HUES64 (cell line): Measurements from ENCODE around the gene XYLT1.

Experiments
- H3K27ac ChIP-seq: 2 replicates; pipeline ENCODE4 v1.7.0; 2013; ENCODE audit warnings: low read depth, low read length, inconsistent platforms
- H3K27me3 ChIP-seq: 2 replicates; pipeline ENCODE4 v1.6.1; 2013; ENCODE audit warnings: mild to moderate bottlenecking, low read length; ENCODE audit not compliant: insufficient read depth
- H3K36me3 ChIP-seq: 2 replicates; pipeline ENCODE4 v1.6.1; 2013; ENCODE audit warnings: mild to moderate bottlenecking, low read length; ENCODE audit not compliant: insufficient read depth
- H3K4me1 ChIP-seq: 2 replicates; pipeline ENCODE4 v1.6.1; 2013; ENCODE audit warnings: mild to moderate bottlenecking, low read length, moderate library complexity; ENCODE audit not compliant: insufficient read depth
- H3K4me3 ChIP-seq: 2 replicates; pipeline ENCODE4 v1.5.1; 2013; ENCODE audit warnings: mild to moderate bottlenecking, low read length, moderate library complexity
- H3K9ac ChIP-seq: 2 replicates; pipeline ENCODE4 v1.6.1; 2013; ENCODE audit warnings: mild to moderate bottlenecking, low read depth, low read length
- H3K9me3 ChIP-seq: 2 replicates; pipeline ENCODE4 v1.6.1; 2013; ENCODE audit warnings: low read depth, low read length; ENCODE audit not compliant: insufficient read depth
- WGBS: fragments of 150-250, 120-280 bp; methylation state at CpG from one replicate; pipeline ENCODE4 v1.1.7; 2013; ENCODE audit warnings: missing lambda C conversion rate; 5-methylcytosine and 5-hydroxymethylcytosine counted together

XYLT1 gene

GRCh38 chr16:17273142-17273561 lies 197.6 kb downstream of the XYLT1 start:
- H3K27me3 ChIP-seq: no peaks in the 10 kb centered on the region
- no peak overlapping the region for H3K9ac ChIP-seq
- H3K36me3 ChIP-seq: no peaks in the 10 kb centered on the region
- H3K4me3 ChIP-seq: no peak overlapping the region
- no peaks in the 10 kb centered on the region for H3K9me3 ChIP-seq
- no peak overlapping the region for H3K27ac ChIP-seq
- 82% methylated on average over 4 of the region's 4 CpGs for WGBS
- H3K4me1 ChIP-seq: 0 out of 2 replicates have a peak, but pooled peaks cover 4% of the 10 kb centered on the region

- WGBS: 93% methylated on average over 10 of the region's 10 CpGs
- Histone ChIP-seq H3K9me3 (no peaks in the 10 kb centered on the region), H3K27me3 (no peaks in the 10 kb centered on the region), H3K4me3 (no peak overlapping the region), H3K36me3 (no peaks in the 10 kb centered on the region), H3K9ac (no peak overlapping the region), H3K27ac (no peak overlapping the region), H3K4me1 (0 out of 2 replicates have a peak, but pooled peaks cover 4% of the 10 kb centered on the region)
These were observed 198.0 kb downstream of the XYLT1 start for GRCh38 chr16:17272716-17273115.

- Histone ChIP-seq H3K4me3 (no peak overlapping the region), H3K27me3 (no peaks in the 10 kb centered on the region), H3K9me3 (no peaks in the 10 kb centered on the region), H3K4me1 (0 out of 2 replicates have a peak, but pooled peaks cover 4% of the 10 kb centered on the region), H3K36me3 (no peaks in the 10 kb centered on the region), H3K27ac (no peak overlapping the region), H3K9ac (no peak overlapping the region)
- 87% methylated on average over 4 of the region's 4 CpGs for WGBS
These were observed 199.1 kb downstream of the XYLT1 start for GRCh38 chr16:17271687-17272086.

GRCh38 chr16:17270683-17271109 lies 200.1 kb downstream of the XYLT1 start:
- Histone ChIP-seq H3K36me3 (no peaks in the 10 kb centered on the region), H3K4me1 (0 out of 2 replicates have a peak, but pooled peaks cover 4% of the 10 kb centered on the region), H3K9me3 (no peaks in the 10 kb centered on the region), H3K27ac (no peak overlapping the region), H3K9ac (no peak overlapping the region), H3K4me3 (no peak overlapping the region), H3K27me3 (no peaks in the 10 kb centered on the region)
- 89% methylated on average over 6 of the region's 6 CpGs for WGBS

GRCh38 chr16:17270111-17270510 lies 200.6 kb downstream of the XYLT1 start:
- Histone ChIP-seq H3K4me3 (no peak overlapping the region), H3K36me3 (no peaks in the 10 kb centered on the region), H3K4me1 (0 out of 2 replicates have a peak, but pooled peaks cover 4% of the 10 kb centered on the region), H3K9me3 (no peaks in the 10 kb centered on the region), H3K27ac (no peak overlapping the region), H3K9ac (no peak overlapping the region), H3K27me3 (no peaks in the 10 kb centered on the region)
- WGBS: 91% methylated on average over 3 of the region's 3 CpGs

GRCh38 chr16:17269439-17269838 lies 201.3 kb downstream of the XYLT1 start:
- Histone ChIP-seq H3K4me1 (0 out of 2 replicates have a peak, but pooled peaks cover 4% of the 10 kb centered on the region), H3K9me3 (no peaks in the 10 kb centered on the region), H3K27ac (no peak overlapping the region), H3K27me3 (no peaks in the 10 kb centered on the region), H3K9ac (no peak overlapping the region), H3K36me3 (no peaks in the 10 kb centered on the region), H3K4me3 (no peak overlapping the region)
- WGBS: 93% methylated on average over 2 of the region's 2 CpGs

- H3K27me3 ChIP-seq: no peaks in the 10 kb centered on the region
- no peaks in the 10 kb centered on the region for H3K36me3 ChIP-seq
- WGBS: 83% methylated on average over 16 of the region's 16 CpGs
- H3K9ac ChIP-seq: no peak overlapping the region
- no peaks in the 10 kb centered on the region for H3K9me3 ChIP-seq
- H3K27ac ChIP-seq: no peak overlapping the region
- no peak overlapping the region for H3K4me3 ChIP-seq
- 0 out of 2 replicates have a peak, but pooled peaks cover 4% of the 10 kb centered on the region for H3K4me1 ChIP-seq
These were observed 204.0 kb downstream of the XYLT1 start for GRCh38 chr16:17266608-17267313.

- Histone ChIP-seq H3K27me3 (no peaks in the 10 kb centered on the region), H3K36me3 (no peaks in the 10 kb centered on the region), H3K9me3 (no peaks in the 10 kb centered on the region), H3K4me1 (0 out of 2 replicates have a peak, but pooled peaks cover 2% of the 10 kb centered on the region), H3K4me3 (no peak overlapping the region), H3K9ac (no peak overlapping the region), H3K27ac (no peak overlapping the region)
- WGBS: 100% methylated on average over 1 of the region's 1 CpG
These were observed 205.6 kb downstream of the XYLT1 start for GRCh38 chr16:17265154-17265553.

GRCh38 chr16:17261197-17261858 lies 209.4 kb downstream of the XYLT1 start:
- Histone ChIP-seq H3K9ac (no peak overlapping the region), H3K36me3 (no peaks in the 10 kb centered on the region; the same call in 1 of the 2 replicates), H3K27me3 (no peaks in the 10 kb centered on the region), H3K27ac (no peak overlapping the region), H3K4me1 (0 out of 2 replicates have a peak, but pooled peaks cover 2% of the 10 kb centered on the region), H3K9me3 (no peaks in the 10 kb centered on the region), H3K4me3 (no peak overlapping the region)
- 79% methylated on average over 5 of the region's 5 CpGs for WGBS

GRCh38 chr16:17260276-17260849 lies 210.4 kb downstream of the XYLT1 start:
- 96% methylated on average over 5 of the region's 5 CpGs for WGBS
- H3K27me3 ChIP-seq: no peaks in the 10 kb centered on the region
- H3K4me1 ChIP-seq: 0 out of 2 replicates have a peak, but pooled peaks cover 2% of the 10 kb centered on the region

GRCh38 chr16:17259751-17260270 lies 210.9 kb downstream of the XYLT1 start:
- WGBS: 94% methylated on average over 6 of the region's 6 CpGs

More at GRCh38 chr16:17260276-17260849, 210.4 kb downstream of the XYLT1 start:
- H3K27ac ChIP-seq: no peak overlapping the region
- no peaks in the 10 kb centered on the region; the same call in 1 of the 2 replicates for H3K36me3 ChIP-seq
- H3K9me3 ChIP-seq: no peaks in the 10 kb centered on the region
- H3K4me3 ChIP-seq: no peak overlapping the region
- H3K9ac ChIP-seq: no peak overlapping the region

More at GRCh38 chr16:17259751-17260270, 210.9 kb downstream of the XYLT1 start:
- H3K27ac ChIP-seq: no peak overlapping the region
- no peak overlapping the region for H3K9ac ChIP-seq
- H3K4me1 ChIP-seq: 0 out of 2 replicates have a peak, but pooled peaks cover 2% of the 10 kb centered on the region
- H3K36me3 ChIP-seq: no peaks in the 10 kb centered on the region; the same call in 1 of the 2 replicates
- no peaks in the 10 kb centered on the region for H3K9me3 ChIP-seq
- H3K4me3 ChIP-seq: no peak overlapping the region
- no peaks in the 10 kb centered on the region for H3K27me3 ChIP-seq
